ENCODE measurements around the gene C9orf72.
"Not testable (repeated sequence)": the region's sequence is repeated elsewhere in the genome, so short reads cannot be mapped to it uniquely, and the experiment has no call there.

C9orf72 gene

GRCh38 chr9:27572918-27573633 lies at the start of gene C9orf72:
C9orf72 (minus strand) TSS chr9:27573481; CDS start chr9:27567120, 6,361 bp downstream.
- peak; percentile 74 to 96 (median 78) for DNase-seq
- intact Hi-C loops (cut with DNase I), result loop anchor here (5.0 to 10.0 kb wide), 3 partner anchors 152 to 681 kb away; partner anchors contain the start of genes CAAP1 and IFT74

- intact Hi-C loops (cut with DNase I), result no loop called here
- no peak for DNase-seq
Measured at GRCh38 chr9:27622693-27623340, 49.5 kb upstream of the C9orf72 start.

GRCh38 chr9:27619743-27620142 lies 46.5 kb upstream of the C9orf72 start:
- DNase-seq, result no peak
- intact Hi-C loops (cut with DNase I), result no loop called here

- intact Hi-C loops (cut with DNase I), result no loop called here
- no peak for DNase-seq
Measured at GRCh38 chr9:27618066-27618465, 44.8 kb upstream of the C9orf72 start.

- intact Hi-C loops (cut with DNase I), result no loop called here
- DNase-seq, result peak in 1 of 10 donors; percentile 59
Measured at GRCh38 chr9:27614551-27614950, 41.3 kb upstream of the C9orf72 start.

- intact Hi-C loops (cut with DNase I), result not testable (repeated sequence)
Measured at GRCh38 chr9:27612036-27612435, 38.8 kb upstream of the C9orf72 start.

GRCh38 chr9:27610622-27611021 lies 37.3 kb upstream of the C9orf72 start:
- DNase-seq, result peak in 3 of 10 donors; percentile 64 to 69 (median 67)
- intact Hi-C loops (cut with DNase I), result no loop called here

More at GRCh38 chr9:27612036-27612435, 38.8 kb upstream of the C9orf72 start:
- DNase-seq, result not testable (repeated sequence)

- intact Hi-C loops (cut with DNase I), result no loop called here
- no peak for DNase-seq
Measured at GRCh38 chr9:27602954-27603353, 29.7 kb upstream of the C9orf72 start.

GRCh38 chr9:27602142-27602861 lies 29.0 kb upstream of the C9orf72 start:
- intact Hi-C loops (cut with DNase I), result no loop called here
- DNase-seq, result no peak

GRCh38 chr9:27601396-27601795 lies 28.1 kb upstream of the C9orf72 start:
- intact Hi-C loops (cut with DNase I), result no loop called here
- DNase-seq, result no peak

- intact Hi-C loops (cut with DNase I), result no loop called here
- DNase-seq, result peak in 2 of 10 donors; percentile 21 to 87
Measured at GRCh38 chr9:27600256-27600655, 27.0 kb upstream of the C9orf72 start.

- DNase-seq, result no peak
Measured at GRCh38 chr9:27599870-27600238, 26.6 kb upstream of the C9orf72 start.

GRCh38 chr9:27599102-27599869 lies 26.0 kb upstream of the C9orf72 start:
- intact Hi-C loops (cut with DNase I), result no loop called here
- DNase-seq, result no peak

More at GRCh38 chr9:27599870-27600238, 26.6 kb upstream of the C9orf72 start:
- intact Hi-C loops (cut with DNase I), result no loop called here

- intact Hi-C loops (cut with DNase I), result no loop called here
- peak in 4 of 10 donors; percentile 15 to 70 (median 68) for DNase-seq
Measured at GRCh38 chr9:27595733-27596132, 22.5 kb upstream of the C9orf72 start.

- DNase-seq, result no peak
- intact Hi-C loops (cut with DNase I), result no loop called here
Measured at GRCh38 chr9:27591672-27592071, 18.4 kb upstream of the C9orf72 start.

GRCh38 chr9:27591093-27591492 lies 17.8 kb upstream of the C9orf72 start:
- intact Hi-C loops (cut with DNase I), result no loop called here
- no peak for DNase-seq

- DNase-seq, result no peak
- intact Hi-C loops (cut with DNase I), result no loop called here
Measured at GRCh38 chr9:27590651-27591050, 17.4 kb upstream of the C9orf72 start.

GRCh38 chr9:27589462-27589861 lies 16.2 kb upstream of the C9orf72 start:
- intact Hi-C loops (cut with DNase I), result no loop called here
- no peak for DNase-seq

- no peak for DNase-seq
- intact Hi-C loops (cut with DNase I), result no loop called here
Measured at GRCh38 chr9:27586304-27586703, 13.0 kb upstream of the C9orf72 start.

- intact Hi-C loops (cut with DNase I), result no loop called here
- no peak for DNase-seq
Measured at GRCh38 chr9:27584931-27585330, 11.7 kb upstream of the C9orf72 start.

Data from posterior cingulate gyrus (tissue), 11 donors.